ENCODE results near the gene CDK11B.
"Not testable (repeated sequence)": the region's sequence is repeated elsewhere in the genome, so short reads cannot be mapped to it uniquely, and the experiment has no call there.

CDK11B gene

GRCh38 chr1:1658583-1659549 is at the start of gene CDK11B:
Gene CDK11B, minus strand, starts transcription at chr1:1659004. Its CDS starts 1,519 bp downstream, at chr1:1657485.
- DNase-seq (ENCODE audit: low read depth): peak; percentile 98

DNA sequence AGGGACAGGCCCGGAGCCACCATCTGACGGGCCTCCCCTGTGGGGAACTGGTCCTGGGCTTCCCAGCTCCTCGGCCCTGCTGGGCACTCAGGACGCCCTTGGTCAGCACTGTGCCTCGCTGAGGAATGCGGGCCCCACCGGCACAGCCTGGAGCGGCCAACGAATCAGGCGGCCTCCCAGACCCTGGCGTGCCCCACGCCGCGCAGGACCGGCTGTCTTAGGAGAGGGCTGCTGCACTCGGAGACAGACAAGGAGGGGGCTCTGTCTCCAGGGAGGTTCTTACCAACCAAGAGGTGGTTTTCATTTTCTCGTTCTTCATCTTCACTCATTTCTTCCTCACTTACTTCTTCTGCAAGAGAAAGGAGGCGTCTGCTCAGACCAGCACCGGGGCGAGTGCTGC is 49.1 kb upstream of the CDK11B start:
- not testable (repeated sequence) for DNase-seq (ENCODE audit: low read depth)

GRCh38 chr1:1707241-1707640 is 48.4 kb upstream of the CDK11B start:
- not testable (repeated sequence) for DNase-seq (ENCODE audit: low read depth)

DNA sequence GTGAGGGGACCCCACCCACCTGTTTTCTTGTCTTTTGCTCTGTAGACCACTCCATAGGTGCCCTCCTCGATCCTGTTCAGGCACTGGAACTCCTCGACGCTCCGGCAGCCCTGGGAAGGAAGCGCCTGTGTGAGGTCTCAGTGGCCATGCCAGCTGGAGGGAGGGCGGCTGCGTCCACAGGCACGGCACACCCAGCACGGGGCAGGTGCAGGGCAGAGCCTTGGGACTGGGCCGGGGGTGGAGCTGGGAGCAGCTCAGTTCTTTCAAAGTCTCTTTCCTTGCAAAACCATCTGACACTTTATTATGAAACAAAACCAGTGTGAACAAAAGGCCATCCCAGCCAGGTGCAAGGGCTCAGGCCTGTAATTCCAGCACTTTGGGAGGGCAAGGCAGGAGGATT is 46.8 kb upstream of the CDK11B start:
- DNase-seq (ENCODE audit: low read depth): not testable (repeated sequence)

DNA sequence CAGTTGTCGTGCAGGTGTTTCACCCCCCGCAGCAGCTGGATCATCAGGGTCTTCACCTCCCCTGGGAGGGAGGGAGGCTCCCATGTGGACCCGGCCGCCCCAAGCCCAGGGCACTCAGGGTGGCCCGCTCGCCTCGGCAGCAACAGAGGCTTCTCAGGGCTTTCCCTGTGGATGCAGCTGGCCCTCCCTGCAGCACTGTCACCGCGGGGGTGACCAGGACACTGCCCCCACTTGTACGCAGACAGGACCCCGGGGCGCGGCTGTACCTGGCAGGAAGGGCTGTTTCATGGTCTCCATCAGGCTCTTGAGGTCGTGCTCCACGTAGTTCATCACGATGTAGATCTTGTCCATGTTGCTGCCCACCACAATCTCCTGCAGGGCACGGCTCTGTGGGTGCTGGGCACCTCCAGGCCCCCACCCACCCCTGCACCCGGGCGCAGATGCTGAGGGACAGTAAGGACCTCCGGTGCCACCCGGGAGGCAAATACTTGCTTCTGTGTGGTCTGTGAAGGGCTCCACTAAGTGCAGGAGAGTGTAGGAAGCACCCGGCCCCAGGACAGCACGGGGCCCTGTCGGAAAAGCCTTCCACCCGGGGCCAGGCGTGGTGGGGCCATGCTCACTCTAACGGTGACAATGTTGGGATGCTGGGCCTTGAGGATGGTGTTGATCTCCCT is 45.6 kb upstream of the CDK11B start:
- not testable (repeated sequence) for DNase-seq (ENCODE audit: low read depth)

- no peak for DNase-seq (ENCODE audit: low read depth)
Observed at GRCh38 chr1:1703796-1704195, 45.0 kb upstream of the CDK11B start.

DNA sequence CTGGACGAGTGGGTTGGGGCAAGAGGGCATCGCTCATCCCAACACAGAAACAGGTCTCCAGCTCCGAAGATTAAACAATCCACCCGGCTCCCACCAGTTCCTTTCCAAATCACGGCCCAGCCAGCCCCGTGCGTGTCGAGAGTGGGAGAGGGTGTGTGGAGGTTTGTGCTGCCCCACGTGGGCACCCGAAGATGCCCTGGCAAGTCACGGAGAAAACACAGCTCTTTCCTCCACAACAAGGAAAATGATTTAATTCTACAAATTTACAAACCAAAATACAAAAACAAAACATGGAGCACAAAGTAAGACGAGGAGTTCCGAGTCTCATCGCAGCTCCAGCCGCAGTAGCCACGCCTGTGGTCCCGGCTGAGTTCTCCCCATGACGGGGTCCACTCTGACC is 43.7 kb upstream of the CDK11B start:
- not testable (repeated sequence) for DNase-seq (ENCODE audit: low read depth)

GRCh38 chr1:1700557-1700956 is 41.8 kb upstream of the CDK11B start:
- DNase-seq (ENCODE audit: low read depth): not testable (repeated sequence)

DNA sequence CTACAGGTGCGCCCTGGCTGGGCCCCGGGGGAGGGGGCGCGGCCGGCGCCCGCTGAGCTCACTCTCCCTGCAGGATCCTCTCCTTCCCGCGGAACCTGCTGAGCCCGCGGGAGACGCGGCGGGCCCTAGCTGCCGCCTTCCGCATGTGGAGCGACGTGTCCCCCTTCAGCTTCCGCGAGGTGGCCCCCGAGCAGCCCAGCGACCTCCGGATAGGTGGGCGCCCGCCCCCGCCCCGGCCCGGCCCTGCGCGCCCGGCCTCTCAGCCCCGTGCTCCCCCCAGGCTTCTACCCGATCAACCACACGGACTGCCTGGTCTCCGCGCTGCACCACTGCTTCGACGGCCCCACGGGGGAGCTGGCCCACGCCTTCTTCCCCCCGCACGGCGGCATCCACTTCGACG is 41.3 kb upstream of the CDK11B start:
- DNase-seq (ENCODE audit: low read depth): not testable (repeated sequence)

DNA sequence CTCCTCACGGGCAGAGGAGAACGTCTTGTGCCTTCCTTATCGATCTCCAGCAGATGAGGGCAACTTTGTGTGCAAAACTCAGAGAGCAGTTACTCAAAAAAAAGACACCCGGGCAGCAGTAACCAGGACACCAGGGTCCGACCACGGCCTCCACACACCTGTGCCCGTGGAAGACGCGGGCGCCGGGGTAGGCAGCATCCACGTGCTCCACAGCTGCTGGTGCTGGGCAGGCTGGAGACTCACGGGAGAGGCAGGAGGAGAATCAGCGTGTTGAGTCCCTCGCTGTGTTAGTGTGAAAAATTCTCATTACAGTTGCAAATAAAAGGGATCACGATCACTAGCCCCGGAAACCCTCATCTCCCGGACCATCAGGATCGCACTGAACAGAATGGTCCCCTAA is 40.3 kb upstream of the CDK11B start:
- not testable (repeated sequence) for DNase-seq (ENCODE audit: low read depth)

GRCh38 chr1:1697358-1698183 is 38.8 kb upstream of the CDK11B start:
- DNase-seq (ENCODE audit: low read depth): not testable (repeated sequence)

DNA sequence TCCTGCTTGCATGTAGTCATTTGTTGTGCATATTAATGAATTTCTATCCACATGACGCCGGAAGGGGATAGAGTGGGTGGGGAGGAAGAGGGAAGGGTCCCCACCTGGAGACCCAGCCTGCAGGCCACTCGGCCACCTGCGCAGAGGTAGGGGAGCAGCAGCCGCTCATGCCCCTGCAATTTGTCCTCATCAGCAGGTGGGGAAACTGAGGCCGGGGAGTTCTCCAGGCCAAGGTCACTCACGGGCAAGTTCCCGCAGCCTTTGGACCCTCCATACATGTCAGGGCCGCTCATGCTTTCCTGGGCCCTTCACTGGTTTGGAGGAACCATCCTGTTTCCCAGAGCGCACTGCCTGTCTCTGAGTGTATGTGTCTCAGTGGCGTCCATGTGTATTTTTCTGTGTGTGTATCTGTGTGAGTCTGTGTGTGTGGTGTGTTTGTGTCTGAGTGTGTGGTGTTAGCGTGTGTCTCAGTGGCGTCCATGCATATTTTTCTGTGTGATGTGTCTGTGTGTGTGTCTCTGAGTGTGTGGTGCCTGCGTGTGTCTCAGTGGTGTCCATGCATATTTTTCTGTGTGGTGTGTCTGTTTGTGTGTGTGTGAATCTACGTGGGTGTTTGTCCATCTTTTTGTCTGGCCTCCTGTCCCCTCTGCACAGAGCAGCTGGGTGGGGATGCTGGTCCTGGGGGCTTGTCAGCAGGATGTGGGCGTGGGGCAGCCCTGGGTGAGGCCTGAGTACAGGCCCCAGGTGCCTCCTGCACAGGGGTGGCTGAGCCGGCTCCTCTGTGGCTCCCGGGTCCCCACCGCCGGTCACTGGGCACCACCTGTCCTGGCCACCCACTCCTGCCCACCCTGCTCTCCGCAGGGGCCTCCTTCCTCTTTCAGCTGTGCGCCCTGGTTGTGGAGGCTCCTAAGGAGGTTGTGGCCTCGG is 37.9 kb upstream of the CDK11B start:
- not testable (repeated sequence) for DNase-seq (ENCODE audit: low read depth)

DNA sequence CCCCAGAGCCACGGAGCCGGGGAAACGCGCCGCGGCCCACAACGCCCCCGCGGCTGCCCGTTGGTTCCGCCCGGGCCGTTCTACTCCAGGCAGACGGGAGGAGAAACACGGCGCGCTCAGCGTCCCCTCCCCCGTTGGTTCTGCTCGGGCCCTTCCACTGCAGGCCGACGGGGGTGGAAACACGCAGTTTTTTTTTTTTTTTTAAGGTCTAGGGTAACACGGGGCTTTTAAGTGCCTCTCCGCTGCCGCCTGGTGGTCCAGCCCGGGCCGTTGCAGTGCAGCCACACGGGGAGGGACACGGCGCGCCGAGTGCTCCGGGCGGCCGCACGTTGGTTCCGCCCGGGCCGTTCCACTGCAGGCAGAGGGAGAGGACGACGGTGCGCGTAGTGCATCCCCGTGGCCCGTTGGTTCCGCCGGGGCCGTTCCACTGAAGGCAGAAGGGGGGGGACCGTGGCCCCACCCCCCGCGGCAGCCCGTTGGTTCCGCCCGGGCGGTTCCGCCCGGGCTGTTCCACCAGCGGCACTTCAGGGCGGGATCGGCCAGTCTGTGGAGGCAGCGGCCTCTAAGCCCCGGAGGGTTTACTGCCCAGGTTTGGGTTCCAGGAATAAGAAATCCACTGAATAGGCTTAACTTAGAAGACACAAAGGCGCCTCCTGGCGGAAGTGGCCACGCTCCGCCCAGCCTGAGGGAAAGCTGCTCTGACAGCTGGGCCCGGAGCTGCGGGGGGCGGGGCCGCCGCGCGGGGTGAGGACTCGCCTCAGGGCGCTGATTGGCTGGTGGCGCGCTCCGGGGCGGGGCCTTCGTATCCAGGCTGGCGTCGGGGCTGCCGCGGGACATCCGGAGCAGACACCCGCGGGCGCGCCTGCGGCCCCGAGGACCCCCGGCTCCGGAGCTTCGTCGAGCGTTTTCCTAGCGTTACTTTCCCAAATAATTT is 34.2 kb upstream of the CDK11B start, which contains the start of gene SLC35E2B:
SLC35E2B (minus strand) TSS at position 82 of the 934 bp plus-strand sequence. CDS start 16,096 bp downstream, outside the sequence.
- peak; percentile 89 for DNase-seq (ENCODE audit: low read depth)

- peak; percentile 56 for DNase-seq (ENCODE audit: low read depth)
Observed at GRCh38 chr1:1692324-1692713, 33.5 kb upstream of the CDK11B start.

GRCh38 chr1:1691443-1691842 is 32.6 kb upstream of the CDK11B start:
- DNase-seq (ENCODE audit: low read depth): not testable (repeated sequence)

DNA sequence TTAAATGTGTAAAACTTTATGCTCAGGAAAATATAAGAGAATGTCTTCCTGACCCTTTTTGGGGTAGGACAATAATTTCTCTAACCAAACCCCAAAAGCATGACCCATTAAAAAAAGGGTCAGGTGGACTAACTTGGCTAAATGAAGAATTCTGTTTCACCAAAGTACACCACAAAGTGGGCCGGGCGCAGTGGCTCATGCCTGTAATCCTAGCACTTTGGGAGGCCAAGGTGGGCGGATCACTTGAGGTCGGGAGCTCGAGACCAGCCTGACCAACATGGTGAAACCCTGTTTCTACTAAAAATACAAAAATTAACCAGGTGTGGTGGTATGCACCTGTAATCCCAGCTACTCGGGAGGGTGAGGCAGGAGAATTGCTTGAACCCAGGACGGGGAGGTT is 30.7 kb upstream of the CDK11B start:
- DNase-seq (ENCODE audit: low read depth): not testable (repeated sequence)

GRCh38 chr1:1687846-1688245 is 29.0 kb upstream of the CDK11B start:
- DNase-seq (ENCODE audit: low read depth): no peak

DNA sequence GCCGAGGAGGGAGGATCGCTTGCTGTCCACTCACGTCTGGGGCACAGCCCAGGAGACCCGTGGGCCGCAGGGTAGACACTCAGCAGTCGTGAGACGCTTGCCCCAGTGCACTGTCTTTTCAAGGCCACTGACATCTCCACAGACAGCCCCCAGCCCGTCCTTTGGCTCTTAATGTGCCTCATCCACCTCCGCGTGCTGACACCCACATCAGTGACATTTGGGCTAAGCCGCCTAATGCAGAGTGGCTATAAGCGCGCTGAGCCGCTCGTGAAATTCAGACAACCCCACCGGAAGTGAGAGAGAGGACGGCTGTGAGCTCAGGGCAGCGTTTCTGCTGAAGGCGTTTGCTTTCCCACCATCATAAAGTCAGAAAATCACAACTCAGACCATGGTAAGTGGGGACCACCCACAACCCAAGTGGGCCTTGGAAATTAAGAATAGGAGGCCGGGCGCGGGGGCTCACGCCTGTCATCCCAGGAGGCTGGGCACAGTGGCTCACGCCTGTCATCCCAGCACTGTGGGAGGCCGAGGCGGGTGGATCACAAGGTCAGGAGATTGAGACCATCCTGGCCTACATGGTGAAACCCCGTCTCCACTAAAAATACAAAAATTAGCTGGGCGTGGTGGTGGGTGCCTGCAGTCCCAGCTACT is 25.4 kb upstream of the CDK11B start:
- DNase-seq (ENCODE audit: low read depth): no peak
